GM10266 (cell line): ENCODE data around the gene HEATR9.

Experiments
- DNase-seq: peaks from one replicate; pipeline ENCODE4 v3.0.0; 2012; ENCODE audit errors: extremely low spot score
- TF ChIP-seq, protein P1 (sequence below): IDR thresholded peaks from 2 replicates; pipeline ENCODE4 v1.5.1; 2012; ENCODE audit warnings: mild to moderate bottlenecking, low read depth; ENCODE audit not compliant: control insufficient read depth, insufficient read depth; ENCODE audit errors: missing control alignments

Gene HEATR9, protein sequence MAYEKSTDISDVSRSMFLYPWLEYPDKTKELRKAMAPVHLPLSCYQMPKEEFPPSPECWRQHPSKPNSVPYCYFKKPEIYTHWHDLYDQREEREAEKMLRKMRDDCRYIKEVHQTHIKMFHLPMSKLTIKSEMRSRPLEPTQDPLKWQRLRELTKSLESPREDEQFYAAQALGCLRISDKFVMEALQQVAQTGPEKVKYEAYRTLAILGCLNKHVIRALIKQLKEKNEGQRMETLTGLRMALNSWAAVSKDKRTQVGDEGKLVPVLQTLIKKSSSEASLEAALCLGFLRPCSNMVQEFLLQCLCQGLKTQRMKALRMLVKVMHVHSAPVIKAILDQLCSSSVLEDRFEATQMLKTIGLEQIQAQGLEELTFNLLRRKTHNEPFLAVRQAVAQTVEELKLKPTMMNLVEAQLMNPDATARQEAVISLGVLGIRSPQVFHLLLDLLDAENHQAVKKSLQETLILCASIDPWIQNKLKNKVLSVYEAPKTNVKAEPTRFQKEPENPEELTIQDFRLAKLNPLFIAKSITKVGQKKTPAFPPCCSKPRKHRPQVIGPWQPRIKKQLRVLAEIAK

DNA sequence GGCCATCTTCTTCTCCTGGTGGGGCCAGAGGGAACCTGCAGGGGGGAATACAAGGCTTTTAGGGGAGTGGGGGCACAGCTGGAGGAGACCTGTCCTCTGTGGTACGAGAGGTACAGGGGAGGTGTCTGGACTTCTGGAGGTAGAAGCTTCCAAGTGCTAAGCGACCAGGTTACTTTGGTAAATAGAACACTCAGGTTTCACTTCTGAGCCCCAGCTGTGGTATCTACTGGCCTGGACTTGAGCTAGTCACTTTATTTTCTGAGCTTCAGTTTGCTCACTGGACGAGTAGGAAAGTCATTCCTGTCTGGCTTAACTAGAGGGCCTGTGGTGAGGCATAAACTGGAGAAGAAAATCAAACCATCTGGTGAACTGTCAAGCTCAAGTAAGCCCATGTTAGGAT, at the start of gene HEATR9:
Gene HEATR9 (minus strand): TSS at position 155 of the 400 bp plus-strand sequence. CDS start 149 bp downstream, at position 6.
- DNase-seq: no peak
- TF ChIP-seq, protein P1, sequence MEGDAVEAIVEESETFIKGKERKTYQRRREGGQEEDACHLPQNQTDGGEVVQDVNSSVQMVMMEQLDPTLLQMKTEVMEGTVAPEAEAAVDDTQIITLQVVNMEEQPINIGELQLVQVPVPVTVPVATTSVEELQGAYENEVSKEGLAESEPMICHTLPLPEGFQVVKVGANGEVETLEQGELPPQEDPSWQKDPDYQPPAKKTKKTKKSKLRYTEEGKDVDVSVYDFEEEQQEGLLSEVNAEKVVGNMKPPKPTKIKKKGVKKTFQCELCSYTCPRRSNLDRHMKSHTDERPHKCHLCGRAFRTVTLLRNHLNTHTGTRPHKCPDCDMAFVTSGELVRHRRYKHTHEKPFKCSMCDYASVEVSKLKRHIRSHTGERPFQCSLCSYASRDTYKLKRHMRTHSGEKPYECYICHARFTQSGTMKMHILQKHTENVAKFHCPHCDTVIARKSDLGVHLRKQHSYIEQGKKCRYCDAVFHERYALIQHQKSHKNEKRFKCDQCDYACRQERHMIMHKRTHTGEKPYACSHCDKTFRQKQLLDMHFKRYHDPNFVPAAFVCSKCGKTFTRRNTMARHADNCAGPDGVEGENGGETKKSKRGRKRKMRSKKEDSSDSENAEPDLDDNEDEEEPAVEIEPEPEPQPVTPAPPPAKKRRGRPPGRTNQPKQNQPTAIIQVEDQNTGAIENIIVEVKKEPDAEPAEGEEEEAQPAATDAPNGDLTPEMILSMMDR: no peak

DNA sequence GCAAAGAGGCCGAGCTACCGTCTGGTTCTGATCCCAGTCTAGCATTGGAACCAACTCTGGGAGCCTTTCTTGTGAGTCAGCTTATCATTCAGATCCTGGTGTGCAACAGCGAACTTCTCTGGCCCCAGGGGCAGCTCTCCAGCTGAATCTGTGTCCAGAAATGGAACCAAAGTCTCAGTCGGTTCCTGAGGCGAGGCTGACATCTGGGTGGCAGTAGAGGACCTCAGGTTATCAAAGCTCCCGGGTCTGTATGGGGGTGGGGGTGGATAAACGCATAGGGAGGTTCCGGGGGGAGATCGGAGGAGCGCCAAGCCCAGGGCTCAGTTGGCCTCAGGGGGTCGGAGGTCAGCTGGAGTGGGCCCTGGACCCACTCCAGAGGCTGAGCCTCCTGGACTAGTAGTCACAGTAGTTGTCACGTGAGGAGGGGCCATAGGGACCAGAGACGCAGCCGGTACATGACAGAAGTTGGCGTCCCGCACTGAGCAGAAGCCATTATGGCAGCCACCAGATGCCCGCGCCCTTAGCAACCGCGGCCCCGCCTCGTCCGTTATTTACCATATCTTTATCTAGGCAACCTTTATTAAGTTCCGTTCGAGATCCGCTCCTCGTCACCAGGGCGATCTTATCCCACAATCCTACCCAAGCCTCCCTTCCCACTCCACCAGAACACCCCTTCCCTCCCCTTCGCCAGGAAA, 49.0 kb upstream of the HEATR9 start:
- DNase-seq: no peak
- TF ChIP-seq, protein P1: no peak

DNA sequence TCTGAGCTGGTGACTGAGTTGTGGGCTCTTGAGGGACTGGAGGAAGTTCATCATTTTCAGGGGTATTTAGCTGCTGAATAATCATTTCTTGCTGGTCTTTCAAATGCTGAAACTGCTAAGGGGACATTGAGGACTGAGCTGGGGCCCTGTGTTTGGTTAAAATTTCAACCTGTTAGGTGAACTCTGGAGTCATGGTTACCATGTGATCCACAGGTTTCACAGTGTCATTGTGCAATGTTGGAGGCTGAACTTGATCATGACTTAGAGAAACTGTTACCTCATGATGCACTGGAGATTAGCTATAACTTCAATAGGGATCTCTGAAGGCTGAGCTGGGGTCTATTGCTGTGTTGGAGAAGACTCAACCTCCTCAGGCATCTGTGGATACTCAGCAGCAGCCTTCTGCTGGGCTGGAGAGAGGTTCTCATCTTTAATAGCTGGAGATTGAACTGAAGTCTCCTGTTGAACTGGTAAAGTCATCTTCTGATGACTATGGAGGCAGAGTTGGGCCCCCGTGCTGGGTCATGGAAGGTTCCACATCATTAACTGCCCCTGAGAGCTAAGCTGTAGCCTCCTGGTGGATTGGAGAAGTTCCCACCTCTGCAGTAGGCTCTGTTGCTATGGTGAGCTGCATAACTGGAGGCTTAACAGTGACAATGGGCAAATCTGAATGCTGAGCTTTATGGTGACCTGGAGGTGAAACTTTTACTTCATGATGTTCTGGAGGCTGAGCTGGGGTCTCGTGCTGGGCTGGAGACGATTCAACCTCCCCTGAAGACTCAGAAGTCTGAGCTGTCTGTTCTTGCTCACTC, 46.7 kb upstream of the HEATR9 start:
- DNase-seq: no peak
- TF ChIP-seq, protein P1: no peak

DNA sequence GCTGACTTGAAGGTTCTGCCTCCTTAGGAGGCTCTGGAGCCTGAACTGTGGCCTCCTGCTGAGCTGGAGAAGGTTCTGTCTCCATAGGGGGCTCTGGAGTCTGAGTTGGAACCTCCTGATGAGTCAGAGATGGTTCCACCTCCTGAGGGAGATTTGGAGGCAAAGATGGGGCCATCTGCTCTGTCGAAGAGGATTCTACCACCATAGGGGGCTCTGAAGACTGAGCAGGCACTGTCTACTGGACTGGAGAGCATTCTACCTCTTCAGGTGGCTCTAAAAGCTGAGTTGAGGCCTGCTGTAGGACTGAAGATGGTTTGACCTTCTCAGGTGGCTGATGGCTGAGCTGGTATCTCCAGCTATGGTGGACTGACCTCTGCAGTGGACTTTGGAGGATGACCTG, 45.7 kb upstream of the HEATR9 start:
- no peak for DNase-seq
- TF ChIP-seq, protein P1: no peak

DNA sequence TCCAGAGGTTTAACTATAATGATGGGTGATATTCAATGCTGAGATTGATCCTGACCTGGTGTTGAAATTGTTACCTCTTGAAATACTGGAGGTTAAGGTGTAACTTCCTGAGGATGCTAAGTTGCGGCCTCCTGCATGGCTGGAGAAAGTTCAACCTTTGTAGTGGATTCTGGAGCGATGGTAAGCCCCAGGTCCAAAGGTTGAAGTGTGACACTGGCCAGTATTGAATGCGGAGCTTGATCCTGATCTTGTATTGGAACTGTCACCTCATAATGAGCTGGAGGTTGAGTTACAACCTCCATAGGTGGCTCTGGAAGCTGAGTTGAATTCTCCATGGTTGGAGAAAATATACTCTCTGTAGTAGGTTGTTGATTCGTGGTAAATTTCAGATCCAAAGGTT, 44.9 kb upstream of the HEATR9 start:
- DNase-seq: no peak

DNA sequence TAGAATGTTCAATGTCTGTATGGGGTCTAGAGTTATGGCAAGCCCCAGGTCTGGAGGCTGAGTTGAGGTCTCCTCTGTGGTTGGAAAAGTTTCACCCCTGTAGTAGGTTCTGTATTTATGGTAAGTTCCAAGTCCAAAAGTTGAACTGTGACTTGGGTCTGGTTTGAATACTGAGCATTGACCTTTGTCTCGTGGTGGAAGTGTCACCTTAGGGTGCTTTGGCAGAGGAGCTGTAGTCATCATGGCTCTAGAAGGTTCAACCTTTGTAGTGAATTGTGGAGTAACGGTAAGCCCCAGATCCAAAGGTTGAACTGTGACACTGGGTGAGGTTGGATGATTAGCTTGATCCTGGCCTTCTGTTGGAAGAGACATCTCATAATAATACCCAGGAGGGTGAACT, 44.3 kb upstream of the HEATR9 start:
- no peak for DNase-seq
- TF ChIP-seq, protein P1: no peak

More for the DNA sequence above, 44.9 kb upstream of the HEATR9 start:
- TF ChIP-seq, protein P1: no peak
